MG63 (cell line): ENCODE data around the gene VWA3A. TPM values are rescaled to one million over a fixed set of nuclear protein-coding genes. Genes with fewer than 3 reads are reported as not detected.
"Not testable (repeated sequence)": the region's sequence is repeated elsewhere in the genome, so short reads cannot be mapped to it uniquely, and the experiment has no call there.

Experiments used
- DNase-seq: peaks from one replicate; pipeline ENCODE4 v3.0.0-alpha.2; 2020
- H3K27me3 ChIP-seq: fragments of 250-450 bp; sonication (Bioruptor Pico); 2 replicates; pipeline ENCODE4 v1.5.1; 2020; ENCODE audit warnings: mild to moderate bottlenecking, moderate library complexity
- H3K36me3 ChIP-seq: fragments of 250-450 bp; sonication (Bioruptor Pico); 2 replicates; pipeline ENCODE4 v1.5.1; 2020; ENCODE audit warnings: mild to moderate bottlenecking, moderate library complexity
- H3K4me3 ChIP-seq: fragments of 250-450 bp; sonication (Bioruptor Pico); 2 replicates; pipeline ENCODE4 v1.5.1; 2020; ENCODE audit warnings: mild to moderate bottlenecking, moderate library complexity
- H3K9me3 ChIP-seq: fragments of 250-450 bp; sonication (Bioruptor Pico); 2 replicates; pipeline ENCODE4 v1.5.1; 2020; ENCODE audit warnings: mild to moderate bottlenecking, moderate library complexity
- total RNA-seq: library from RNA; depleted of rRNA; stranded (reverse); fragments of >200 nt; shearing (Covaris generic); gene quantifications from 2 replicates; pipeline ENCODE4 v1.2.3, GENCODE V29; 2014; ENCODE audit warnings: low replicate concordance

The VWA3A gene
- total RNA-seq, 1 experiment from 2014 or later, result not detected

DNA sequence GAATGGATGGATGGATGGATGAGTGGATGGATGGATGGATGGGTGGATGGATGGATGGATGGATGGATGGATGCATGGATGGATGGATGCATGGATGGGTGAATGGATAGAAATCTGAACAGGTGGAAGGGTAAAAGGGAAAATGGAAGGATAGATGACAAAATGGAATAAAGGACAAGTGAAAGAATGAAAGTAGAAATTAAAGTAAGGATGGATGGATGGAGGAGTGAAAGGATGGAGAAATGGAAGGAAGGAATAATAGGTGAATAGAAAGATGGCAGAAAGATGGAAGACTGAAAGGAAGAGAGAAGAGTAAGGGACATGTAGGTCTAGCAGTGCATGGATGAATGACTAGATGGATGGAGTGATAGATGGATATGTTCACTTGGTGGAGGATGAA is 29.9 kb downstream of the VWA3A start:
- no peak for DNase-seq
- H3K4me3 ChIP-seq, result no peak overlapping the region
- H3K9me3 ChIP-seq, result no peaks in the 10 kb centered on the region
- H3K27me3 ChIP-seq, result peaks cover 3% of the 10 kb centered on the region; the same call in 1 of the 2 replicates
- H3K36me3 ChIP-seq, result no peaks in the 10 kb centered on the region

- Histone ChIP-seq H3K4me3 (no peak overlapping the region), H3K9me3 (no peaks in the 10 kb centered on the region), H3K27me3 (peaks cover 3% of the 10 kb centered on the region; the same call in 1 of the 2 replicates), H3K36me3 (no peaks in the 10 kb centered on the region)
- no peak for DNase-seq
These were observed 30.8 kb downstream of the VWA3A start for GRCh38 chr16:22123146-22123545.

DNA sequence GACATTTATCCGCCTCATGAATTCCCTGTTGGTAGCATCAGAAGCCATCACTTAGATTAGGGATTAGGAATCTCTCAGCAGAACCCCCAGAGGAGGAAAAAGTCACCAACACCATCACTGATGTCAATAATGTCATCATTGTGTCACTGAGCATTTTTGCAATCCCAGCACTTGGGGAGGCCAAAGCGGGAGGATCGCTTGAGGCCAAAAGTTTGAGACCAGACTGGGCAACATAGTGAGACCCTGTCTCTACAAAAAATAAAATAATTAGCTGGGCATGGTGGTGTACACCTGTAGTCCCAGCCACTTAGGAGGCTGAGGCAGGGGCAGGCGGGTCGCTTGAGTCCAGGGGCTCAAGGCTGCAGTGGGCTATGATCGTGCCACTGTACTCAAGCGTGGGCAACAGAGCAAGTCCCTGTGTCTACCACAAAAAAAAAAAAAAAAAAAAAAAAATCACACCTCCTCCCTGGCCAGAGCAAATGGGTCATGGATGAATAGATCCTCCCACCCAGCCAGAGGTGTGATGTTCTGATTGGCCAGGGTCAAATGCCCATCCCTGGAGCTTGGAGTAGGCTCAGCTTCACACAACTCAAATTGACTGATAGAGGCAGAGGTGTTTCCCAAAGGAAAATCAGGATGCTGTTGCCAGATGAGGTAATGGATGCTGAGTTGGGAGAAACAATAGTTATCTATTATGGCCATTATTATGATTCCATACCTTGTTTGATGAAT is 31.6 kb downstream of the VWA3A start:
- no peak for DNase-seq
- Histone ChIP-seq H3K27me3 (peaks cover 3% of the 10 kb centered on the region; the same call in 1 of the 2 replicates), H3K4me3 (no peak overlapping the region), H3K9me3 (no peaks in the 10 kb centered on the region), H3K36me3 (no peaks in the 10 kb centered on the region)

GRCh38 chr16:22124583-22125284 is 32.4 kb downstream of the VWA3A start:
- H3K9me3 ChIP-seq, result no peaks in the 10 kb centered on the region
- H3K36me3 ChIP-seq, result no peaks in the 10 kb centered on the region
- H3K27me3 ChIP-seq, result peaks cover 3% of the 10 kb centered on the region; the same call in 1 of the 2 replicates
- H3K4me3 ChIP-seq, result no peak overlapping the region
- DNase-seq, result no peak

GRCh38 chr16:22126037-22126558 is 33.8 kb downstream of the VWA3A start:
- Histone ChIP-seq H3K27me3 (peaks cover 3% of the 10 kb centered on the region; the same call in 1 of the 2 replicates), H3K4me3 (no peak overlapping the region), H3K9me3 (no peaks in the 10 kb centered on the region), H3K36me3 (no peaks in the 10 kb centered on the region)
- DNase-seq, result peak; percentile 38

DNA sequence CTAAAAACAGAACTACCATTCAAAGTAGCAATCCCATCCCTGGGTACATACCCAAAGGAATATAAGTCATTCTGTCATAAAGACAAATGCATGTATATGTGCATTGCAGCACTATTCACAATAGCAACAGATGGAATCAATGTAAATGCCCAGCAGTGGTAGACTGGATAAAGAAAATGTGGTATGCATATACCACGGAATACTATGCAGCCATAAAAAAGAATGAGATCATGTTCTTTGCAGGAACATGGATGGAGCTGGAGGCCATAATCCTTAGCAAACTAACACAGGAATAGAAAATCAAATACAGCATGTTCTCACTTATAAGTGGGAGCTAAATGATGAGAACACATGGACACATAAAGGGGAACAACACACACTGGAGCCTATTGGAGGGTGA is 36.2 kb downstream of the VWA3A start:
- not testable (repeated sequence) for DNase-seq, H3K27me3 ChIP-seq, H3K4me3 ChIP-seq, H3K36me3 ChIP-seq, H3K9me3 ChIP-seq

DNA sequence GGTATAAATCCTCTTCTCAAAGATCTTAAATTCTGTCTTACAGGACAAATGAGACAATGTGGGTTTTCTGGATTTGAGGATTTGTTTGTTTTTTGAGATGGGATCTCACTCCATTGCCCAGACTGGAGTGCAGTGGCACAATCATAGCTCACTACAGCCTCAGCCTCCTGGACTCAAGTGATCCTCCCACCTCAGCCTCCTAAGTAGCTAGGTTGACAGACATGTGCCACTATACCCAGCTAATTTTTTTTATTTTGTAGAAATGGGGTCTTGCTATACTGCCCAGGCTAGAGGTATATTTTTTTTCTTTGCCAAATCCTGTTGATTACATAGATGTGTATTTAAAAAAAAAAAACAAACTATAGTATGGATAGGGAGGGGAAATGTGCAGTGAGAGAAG is 38.2 kb downstream of the VWA3A start:
- no peak for DNase-seq
- Histone ChIP-seq H3K4me3 (no peak overlapping the region), H3K27me3 (no peaks in the 10 kb centered on the region), H3K36me3 (no peaks in the 10 kb centered on the region), H3K9me3 (no peaks in the 10 kb centered on the region)

DNA sequence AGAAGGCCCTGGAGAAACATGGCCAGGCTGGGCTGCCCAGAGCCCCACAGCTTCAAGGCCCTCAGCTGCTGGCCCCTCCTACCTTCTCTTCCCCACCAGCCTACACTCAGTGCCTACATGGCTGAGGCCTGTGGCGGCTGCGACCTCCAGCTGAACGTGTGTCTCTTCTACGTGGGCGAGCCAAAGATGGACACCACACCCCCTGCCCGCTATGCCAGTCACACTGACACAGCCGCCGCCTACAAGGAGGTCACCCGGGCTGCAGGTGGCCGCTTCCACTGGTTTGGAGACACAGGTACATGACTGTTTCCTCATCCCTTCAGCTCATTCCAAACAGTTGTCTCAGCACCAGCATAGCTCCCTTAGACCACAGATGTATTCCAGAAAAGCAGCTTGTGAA is 40.5 kb downstream of the VWA3A start:
- H3K4me3 ChIP-seq, result no peak overlapping the region
- H3K9me3 ChIP-seq, result no peaks in the 10 kb centered on the region

DNA sequence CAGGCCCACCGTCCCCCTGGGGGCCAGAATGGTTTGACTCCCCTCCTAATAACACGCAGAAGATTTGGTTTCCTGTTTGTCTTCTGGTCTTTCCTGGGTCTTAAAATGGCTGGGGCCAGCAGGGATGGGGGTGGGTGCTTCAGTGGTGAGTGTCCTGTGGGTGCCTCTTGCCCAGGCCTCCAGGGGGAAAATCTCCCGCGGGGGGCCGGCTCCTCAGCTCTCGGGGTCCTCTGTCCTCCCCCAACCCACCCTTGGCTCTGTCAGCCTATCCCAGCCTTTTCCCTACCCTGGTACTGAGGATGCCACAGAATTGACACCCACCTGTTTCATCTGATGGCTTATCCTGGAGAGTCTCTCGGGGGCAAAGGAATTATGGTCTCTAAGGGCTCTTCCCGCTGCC is 46.1 kb downstream of the VWA3A start:
- Histone ChIP-seq H3K27me3 (peaks cover 7% of the 10 kb centered on the region), H3K4me3 (no peak overlapping the region), H3K36me3 (no peaks in the 10 kb centered on the region), H3K9me3 (no peaks in the 10 kb centered on the region)
- DNase-seq, result no peak

More for the DNA sequence above, 40.5 kb downstream of the VWA3A start:
- Histone ChIP-seq H3K27me3 (0 out of 2 replicates have a peak, but pooled peaks cover 3% of the 10 kb centered on the region), H3K36me3 (no peaks in the 10 kb centered on the region)
- DNase-seq, result no peak

DNA sequence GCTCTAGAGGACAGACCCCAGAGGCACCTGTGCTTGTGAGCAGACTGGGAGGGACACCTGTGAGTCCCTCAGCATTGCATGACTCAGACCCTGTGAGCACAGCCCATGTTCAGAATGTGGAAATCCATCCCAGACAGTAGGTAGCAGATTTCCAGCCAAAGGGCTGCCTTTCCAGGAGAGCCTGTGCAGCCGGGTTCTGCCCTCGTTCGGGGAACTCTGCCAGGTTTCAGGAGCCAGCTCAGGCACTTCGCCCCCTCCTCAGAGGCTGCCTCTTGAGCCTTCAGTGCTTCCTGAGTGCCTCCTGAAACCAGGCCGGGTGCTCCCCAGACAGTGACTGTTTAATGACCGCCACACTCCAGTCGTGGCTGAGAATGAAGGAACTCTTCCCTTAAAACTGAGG is 46.7 kb downstream of the VWA3A start:
- Histone ChIP-seq H3K9me3 (no peaks in the 10 kb centered on the region), H3K36me3 (no peaks in the 10 kb centered on the region), H3K27me3 (peaks cover 7% of the 10 kb centered on the region), H3K4me3 (no peak overlapping the region)
- DNase-seq, result no peak

DNA sequence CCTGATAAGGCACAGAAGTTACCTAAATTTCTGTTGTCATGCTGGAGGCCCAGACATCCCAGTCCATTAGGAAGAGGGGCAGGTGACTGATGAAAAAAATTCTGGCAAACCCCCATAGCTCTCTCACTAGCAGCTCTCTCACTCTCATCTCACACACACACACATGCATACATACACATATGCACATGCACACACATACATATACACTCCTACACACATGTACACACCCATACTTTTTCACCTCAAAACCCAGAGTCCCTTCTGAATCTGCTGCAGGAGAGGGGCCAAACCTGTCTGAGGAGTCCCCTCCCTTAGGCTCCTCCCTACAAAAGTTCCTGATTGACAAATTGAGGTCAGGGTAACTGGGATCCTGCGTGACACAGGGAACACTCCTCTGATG is 47.4 kb downstream of the VWA3A start:
- Histone ChIP-seq H3K4me3 (no peak overlapping the region), H3K9me3 (no peaks in the 10 kb centered on the region), H3K36me3 (no peaks in the 10 kb centered on the region), H3K27me3 (peaks cover 7% of the 10 kb centered on the region)
- DNase-seq, result no peak

DNA sequence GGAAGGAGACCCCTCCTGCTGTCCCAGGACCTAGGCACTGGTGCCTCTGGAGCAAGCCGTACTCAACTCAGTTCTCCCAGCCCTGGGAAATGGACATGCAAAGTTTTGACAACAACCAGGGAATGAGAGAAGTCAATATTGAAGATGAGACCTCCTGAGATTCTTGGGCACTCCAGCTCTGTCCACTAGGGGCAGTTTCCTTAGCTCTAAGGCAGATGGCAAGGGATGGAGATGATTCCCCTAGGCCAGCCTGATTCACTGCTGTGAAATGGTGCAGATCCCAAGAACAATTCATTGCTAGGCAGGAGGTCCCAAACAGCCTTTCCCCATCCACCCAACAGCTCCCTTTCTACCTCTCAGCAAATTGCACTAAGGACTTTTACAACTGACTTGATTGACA is 49.4 kb downstream of the VWA3A start:
- Histone ChIP-seq H3K4me3 (no peak overlapping the region), H3K36me3 (no peaks in the 10 kb centered on the region), H3K9me3 (no peaks in the 10 kb centered on the region), H3K27me3 (peaks cover 7% of the 10 kb centered on the region)
- peak; percentile 22 for DNase-seq

DNA sequence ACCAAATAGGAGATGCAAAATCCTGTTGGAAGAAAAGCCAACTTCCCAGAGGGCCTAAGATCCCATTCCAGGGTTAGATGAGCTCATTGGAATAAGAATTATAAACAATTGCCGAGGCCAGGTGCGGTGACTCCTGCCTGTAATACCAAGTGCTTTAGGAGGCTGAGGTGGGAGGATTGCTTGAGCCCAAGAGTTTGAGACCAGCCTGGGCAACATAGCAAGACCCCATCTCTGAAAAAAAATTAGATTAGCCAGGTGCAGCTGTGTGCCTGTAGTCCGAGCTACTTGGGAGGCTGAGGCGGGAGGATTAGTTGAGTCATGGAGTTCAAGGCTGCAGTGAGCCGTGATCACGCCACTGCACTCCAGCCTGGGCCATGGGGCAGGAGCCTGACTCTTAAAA is 52.2 kb downstream of the VWA3A start:
- Histone ChIP-seq H3K36me3 (no peaks in the 10 kb centered on the region), H3K27me3 (peaks cover 4% of the 10 kb centered on the region), H3K4me3 (no peak overlapping the region), H3K9me3 (no peaks in the 10 kb centered on the region)
- DNase-seq, result no peak

DNA sequence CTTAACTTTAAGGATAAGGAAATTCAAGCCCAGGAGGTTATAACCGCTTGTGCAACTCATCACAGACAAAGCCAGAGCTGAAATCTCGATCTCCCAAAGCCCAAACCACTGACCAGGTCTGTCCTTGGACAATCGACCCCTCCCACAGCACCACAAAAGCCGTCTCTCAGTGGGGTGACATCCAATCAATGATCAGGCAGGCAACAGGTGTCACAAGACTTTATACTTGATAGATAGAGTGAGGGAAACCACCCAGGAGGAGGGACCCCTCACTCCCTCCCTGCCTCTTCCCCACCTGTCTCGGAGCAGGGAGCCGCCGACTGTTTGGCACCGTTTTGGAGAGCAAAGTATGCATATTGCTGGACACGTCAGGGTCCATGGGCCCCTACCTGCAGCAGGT is 55.5 kb downstream of the VWA3A start:
- no peaks in the 10 kb centered on the region for H3K36me3 ChIP-seq
- H3K4me3 ChIP-seq, result no peak overlapping the region
- no peak for DNase-seq
- no peaks in the 10 kb centered on the region for H3K9me3 ChIP-seq
- H3K27me3 ChIP-seq, result no peaks in the 10 kb centered on the region; the same call in 1 of the 2 replicates

GRCh38 chr16:22151246-22151998 is 59.1 kb downstream of the VWA3A start:
- Histone ChIP-seq H3K9me3 (no peaks in the 10 kb centered on the region), H3K36me3 (no peaks in the 10 kb centered on the region), H3K27me3 (no peaks in the 10 kb centered on the region; the same call in 1 of the 2 replicates), H3K4me3 (no peak overlapping the region)
- DNase-seq, result no peak

- DNase-seq, result no peak
- Histone ChIP-seq H3K4me3 (no peak overlapping the region), H3K27me3 (no peaks in the 10 kb centered on the region; the same call in 1 of the 2 replicates)
These were observed 60.0 kb downstream of the VWA3A start for GRCh38 chr16:22152316-22152715.

GRCh38 chr16:22153078-22153477 is 60.7 kb downstream of the VWA3A start:
- H3K4me3 ChIP-seq, H3K27me3 ChIP-seq, H3K9me3 ChIP-seq, DNase-seq, H3K36me3 ChIP-seq: not testable (repeated sequence)

More at GRCh38 chr16:22152316-22152715, 60.0 kb downstream of the VWA3A start:
- no peaks in the 10 kb centered on the region for H3K36me3 ChIP-seq
- no peaks in the 10 kb centered on the region for H3K9me3 ChIP-seq
